Esophagus muscularis mucosa (tissue), 4 donors: ENCODE measurements around the gene C4orf46.

Source experiments
- CTCF ChIP-seq, 3 experiments: fragments of 200-600 bp in 2 of 3; fragments of 450-650 bp in 1 of 3; sonication (generic) in 2 of 3; IDR thresholded peaks; one replicate each; pipeline ENCODE4 v1.5.1; 2017 to 2019; ENCODE audit warnings: antibody characterized with exemption in 3 of 3, mild to moderate bottlenecking in 2 of 3, moderate library complexity in 1 of 3
- EP300 ChIP-seq: sonication (generic); formaldehyde crosslinking; IDR thresholded peaks from one replicate; pipeline ENCODE4 v1.6.1; 2017; ENCODE audit warnings: antibody characterized with exemption
- POLR2A ChIP-seq: fragments of 450-650 bp; IDR thresholded peaks from one replicate; pipeline ENCODE4 v1.6.1; 2017; ENCODE audit warnings: antibody characterized with exemption, moderate library complexity, mild to moderate bottlenecking, low read depth
- POLR2AphosphoS5 ChIP-seq, 2 donors: sonication (generic); formaldehyde crosslinking; IDR thresholded peaks; one replicate each; pipeline ENCODE4 v1.6.1; 2017; ENCODE audit warnings: antibody characterized with exemption in 2 of 2

- TF ChIP-seq CTCF (IDR thresholded peaks at IDR 0.05) = no peak
- no peak for TF ChIP-seq POLR2AphosphoS5 (IDR thresholded peaks at IDR 0.05)
- no peak for TF ChIP-seq POLR2A
- TF ChIP-seq EP300 = no peak
Observed at GRCh38 chr4:158630893-158631292, 40.8 kb downstream of the C4orf46 start.
